Stimulated activated CD8-positive, alpha-beta memory T cell treated with anti-CD3 and anti-CD28 coated beads, Interleukin-2, amount 100 ng/mL, for 48 hours (primary cell): ENCODE results near the gene UBE2I.
A peak's percentile ranks its signal among the peaks of the same experiment; 100 is the strongest.

Source experiments
- DNase-seq, 2 donors: peaks; one replicate each; pipeline ENCODE4 v3.0.0-alpha.2; 2020; ENCODE audit warnings: low read depth in 2 of 2

UBE2I gene

GRCh38 chr16:1361685-1362360, 52.4 kb downstream of the UBE2I start:
- no peak for DNase-seq

- no peak for DNase-seq
These were observed 53.4 kb downstream of the UBE2I start for GRCh38 chr16:1362807-1363206.

GRCh38 chr16:1363501-1364041, 54.1 kb downstream of the UBE2I start:
- DNase-seq = peak; percentile 57 to 60

GRCh38 chr16:1364510-1364909, 55.1 kb downstream of the UBE2I start:
- DNase-seq = no peak

- DNase-seq = no peak
These were observed 56.8 kb downstream of the UBE2I start for GRCh38 chr16:1366060-1366711.

GRCh38 chr16:1366712-1367299, 57.4 kb downstream of the UBE2I start:
- DNase-seq = no peak

GRCh38 chr16:1367486-1368174, 58.2 kb downstream of the UBE2I start:
- no peak for DNase-seq

- DNase-seq = no peak
These were observed 61.9 kb downstream of the UBE2I start for GRCh38 chr16:1371054-1371978.

- DNase-seq = no peak
These were observed 63.0 kb downstream of the UBE2I start for GRCh38 chr16:1372292-1372950.

- DNase-seq = no peak
These were observed 65.2 kb downstream of the UBE2I start for GRCh38 chr16:1374418-1375297.

GRCh38 chr16:1375298-1375640, 65.8 kb downstream of the UBE2I start:
- no peak for DNase-seq

- no peak for DNase-seq
These were observed 66.4 kb downstream of the UBE2I start for GRCh38 chr16:1375741-1376410.
